GM12878 (cell line): ENCODE data around the gene EEFSEC.

ENCODE experiments used
- EZH2 ChIP-seq: IDR thresholded peaks from 2 replicates; pipeline ENCODE4 v1.6.1; 2012; ENCODE audit warnings: low read depth, mild to moderate bottlenecking, control low read depth, inconsistent platforms, low read length, borderline replicate concordance; ENCODE audit not compliant: control insufficient read depth
- POLR2A ChIP-seq: IDR thresholded peaks from 2 replicates; pipeline ENCODE4 v1.6.1; 2011; ENCODE audit warnings: low read depth, mild to moderate bottlenecking, low read length
- SREBF2 ChIP-seq: IDR thresholded peaks from 2 replicates; pipeline ENCODE4 v1.6.1; 2012; ENCODE audit warnings: mild to moderate bottlenecking, low read length
- TCF7 ChIP-seq: IDR thresholded peaks from 2 replicates; pipeline ENCODE4 v1.6.1; 2014; ENCODE audit warnings: antibody characterized with exemption, borderline replicate concordance
- TF ChIP-seq, protein P1 (sequence below), 3 experiments: IDR thresholded peaks in 2 of 3; conservative IDR thresholded peaks in 1 of 3; 2 replicates each; pipeline ENCODE4 v1.5.1; 2011; ENCODE audit warnings: low read depth in 3 of 3, low read length in 3 of 3, mild to moderate bottlenecking in 3 of 3, control low read depth in 2 of 3, moderate library complexity in 2 of 3, inconsistent platforms in 1 of 3, mixed read lengths in 1 of 3; ENCODE audit not compliant: control insufficient read depth in 2 of 3, insufficient read depth in 1 of 3; ENCODE audit errors: extremely low read depth in 1 of 3
- TF ChIP-seq, protein P2 (sequence below): IDR thresholded peaks from 2 replicates; pipeline ENCODE4 v1.6.1; 2011; ENCODE audit warnings: low read depth, mild to moderate bottlenecking, low read length, moderate library complexity, borderline replicate concordance; ENCODE audit errors: extremely low read depth

DNA sequence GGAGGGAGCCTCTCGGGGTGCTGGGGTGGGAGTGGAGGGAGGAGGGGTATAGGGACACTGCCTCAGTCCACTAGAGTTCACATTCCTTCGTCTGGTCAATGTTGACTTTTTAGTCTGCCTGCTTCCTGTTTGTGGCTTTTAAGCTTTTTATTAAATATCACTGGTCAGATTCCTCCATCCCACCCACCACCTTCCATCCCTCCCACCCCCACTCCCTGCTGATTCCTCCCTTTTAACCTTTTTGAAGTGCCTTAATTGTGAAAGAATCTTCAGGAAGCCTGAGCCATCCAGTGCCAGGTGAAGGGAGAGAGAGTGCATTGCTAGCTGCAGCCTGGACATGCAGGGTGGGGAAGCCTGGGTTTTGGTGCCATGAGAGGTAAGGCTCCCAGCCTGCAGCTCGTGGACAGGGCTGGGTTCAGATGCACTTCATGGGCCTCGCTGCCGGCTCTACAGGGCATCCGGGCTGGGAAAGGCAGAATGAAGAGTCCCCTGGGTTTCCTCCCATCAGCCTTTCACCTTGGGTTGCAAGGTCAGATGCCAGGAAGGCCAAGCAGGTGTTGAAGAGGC lies 207.5 kb downstream of the EEFSEC start:
- no peak for TF ChIP-seq SREBF2
- TF ChIP-seq POLR2A, result no peak
- TF ChIP-seq, protein P1, sequence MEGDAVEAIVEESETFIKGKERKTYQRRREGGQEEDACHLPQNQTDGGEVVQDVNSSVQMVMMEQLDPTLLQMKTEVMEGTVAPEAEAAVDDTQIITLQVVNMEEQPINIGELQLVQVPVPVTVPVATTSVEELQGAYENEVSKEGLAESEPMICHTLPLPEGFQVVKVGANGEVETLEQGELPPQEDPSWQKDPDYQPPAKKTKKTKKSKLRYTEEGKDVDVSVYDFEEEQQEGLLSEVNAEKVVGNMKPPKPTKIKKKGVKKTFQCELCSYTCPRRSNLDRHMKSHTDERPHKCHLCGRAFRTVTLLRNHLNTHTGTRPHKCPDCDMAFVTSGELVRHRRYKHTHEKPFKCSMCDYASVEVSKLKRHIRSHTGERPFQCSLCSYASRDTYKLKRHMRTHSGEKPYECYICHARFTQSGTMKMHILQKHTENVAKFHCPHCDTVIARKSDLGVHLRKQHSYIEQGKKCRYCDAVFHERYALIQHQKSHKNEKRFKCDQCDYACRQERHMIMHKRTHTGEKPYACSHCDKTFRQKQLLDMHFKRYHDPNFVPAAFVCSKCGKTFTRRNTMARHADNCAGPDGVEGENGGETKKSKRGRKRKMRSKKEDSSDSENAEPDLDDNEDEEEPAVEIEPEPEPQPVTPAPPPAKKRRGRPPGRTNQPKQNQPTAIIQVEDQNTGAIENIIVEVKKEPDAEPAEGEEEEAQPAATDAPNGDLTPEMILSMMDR (IDR thresholded peaks at IDR 0.05 in 2 of 3, conservative IDR thresholded peaks at IDR 0.05 in 1 of 3; ENCODE audit: control insufficient read depth in 2 of 3, extremely low read depth in 1 of 3, insufficient read depth in 1 of 3, low read depth in 3 of 3, low read length in 3 of 3), result no peak
- no peak for TF ChIP-seq EZH2
- TF ChIP-seq, protein P2, sequence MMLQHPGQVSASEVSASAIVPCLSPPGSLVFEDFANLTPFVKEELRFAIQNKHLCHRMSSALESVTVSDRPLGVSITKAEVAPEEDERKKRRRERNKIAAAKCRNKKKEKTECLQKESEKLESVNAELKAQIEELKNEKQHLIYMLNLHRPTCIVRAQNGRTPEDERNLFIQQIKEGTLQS, result no peak
- TF ChIP-seq TCF7, result no peak
